SK-N-MC (cell line): ENCODE measurements around the gene SDE2.

ENCODE experiments used
- DNase-seq: peaks from one replicate; pipeline ENCODE4 v3.0.0-alpha.2; 2011; ENCODE audit warnings: low read depth, low spot score
- H3K27ac ChIP-seq: fragments of 200-600 bp; sonication (generic); 2 replicates; pipeline ENCODE4 v1.5.1; 2016; ENCODE audit warnings: mixed run types
- H3K36me3 ChIP-seq: fragments of 200-600 bp; sonication (generic); 2 replicates; pipeline ENCODE4 v1.6.1; 2017; ENCODE audit warnings: antibody characterized with exemption, low read length, mixed read lengths; ENCODE audit not compliant: insufficient read depth
- H3K4me3 ChIP-seq: fragments of 200-600 bp; sonication (generic); 2 replicates; pipeline ENCODE4 v1.5.1; 2016
- H3K9ac ChIP-seq: fragments of 200-600 bp; sonication (generic); 2 replicates; pipeline ENCODE4 v1.8.0; 2017; ENCODE audit warnings: mixed run types, mixed read lengths; ENCODE audit not compliant: insufficient read length
- H3K9me3 ChIP-seq: fragments of 200-600 bp; sonication (generic); 2 replicates; pipeline ENCODE4 v1.6.1; 2017; ENCODE audit warnings: low read depth, mild to moderate bottlenecking, antibody characterized with exemption, low read length, moderate library complexity, mixed read lengths
- EZH2 ChIP-seq: fragments of 200-600 bp; sonication (generic); IDR thresholded peaks from one replicate; pipeline ENCODE4 v1.6.1; 2017; ENCODE audit warnings: antibody characterized with exemption
- FOXP2 ChIP-seq: optimal IDR thresholded peaks from 2 replicates; pipeline ENCODE3; 2011; ENCODE audit warnings: mild to moderate bottlenecking, moderate library complexity; ENCODE audit not compliant: insufficient read depth; ENCODE audit errors: extremely low read length, control extremely low read depth
- POLR2AphosphoS5 ChIP-seq: IDR thresholded peaks from 2 replicates; pipeline ENCODE4 v1.6.1; 2012; ENCODE audit warnings: mild to moderate bottlenecking, low read depth, low read length, borderline replicate concordance

Gene SDE2

DNA sequence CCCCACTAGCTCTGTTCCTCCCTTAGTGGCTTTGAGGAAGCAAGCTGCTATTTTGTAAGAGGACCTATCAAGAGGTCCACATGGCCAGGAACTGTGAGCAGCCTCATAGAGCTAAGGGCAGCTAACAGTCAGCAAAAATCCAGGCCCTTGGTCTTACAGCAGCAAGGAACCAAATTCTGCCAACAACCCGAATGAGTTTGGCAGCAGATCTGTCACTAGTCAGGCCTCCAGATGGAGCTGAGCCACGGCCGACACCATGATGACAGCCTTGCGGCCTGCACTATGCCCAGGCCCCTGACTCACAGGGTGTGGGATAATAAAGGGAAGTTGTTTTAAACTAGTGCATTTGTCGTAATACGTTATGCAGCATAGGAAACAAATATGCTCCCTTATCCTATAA lies 35.3 kb upstream of the SDE2 start:
- Histone ChIP-seq H3K9me3 (no peaks in the 10 kb centered on the region), H3K9ac (no peak overlapping the region), H3K36me3 (no peaks in the 10 kb centered on the region), H3K4me3 (no peak overlapping the region), H3K27ac (no peak overlapping the region)
- TF ChIP-seq FOXP2 (no peak), EZH2 (no peak), POLR2AphosphoS5 (no peak)
- DNase-seq = no peak

DNA sequence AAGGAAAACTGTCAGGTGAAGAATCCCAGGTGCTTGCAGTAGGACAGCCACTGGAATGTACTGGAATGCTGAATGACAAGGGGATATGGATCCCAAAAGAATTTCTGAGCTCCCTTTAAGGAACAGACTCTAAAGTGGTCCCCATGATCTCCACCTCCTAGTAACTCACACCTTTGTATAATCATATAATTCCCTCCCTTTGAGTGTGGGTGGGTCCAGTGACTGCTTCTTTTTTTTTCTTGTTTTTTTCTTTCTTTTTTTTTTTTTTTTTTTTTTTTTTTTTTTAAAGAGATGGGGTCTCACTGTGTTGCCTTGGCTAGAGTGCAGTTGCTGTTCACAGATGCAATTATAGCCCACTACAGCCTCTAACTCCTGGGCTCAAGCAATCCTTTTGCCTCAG lies 34.8 kb upstream of the SDE2 start:
- no peak for DNase-seq
- H3K9ac ChIP-seq = no peak overlapping the region

DNA sequence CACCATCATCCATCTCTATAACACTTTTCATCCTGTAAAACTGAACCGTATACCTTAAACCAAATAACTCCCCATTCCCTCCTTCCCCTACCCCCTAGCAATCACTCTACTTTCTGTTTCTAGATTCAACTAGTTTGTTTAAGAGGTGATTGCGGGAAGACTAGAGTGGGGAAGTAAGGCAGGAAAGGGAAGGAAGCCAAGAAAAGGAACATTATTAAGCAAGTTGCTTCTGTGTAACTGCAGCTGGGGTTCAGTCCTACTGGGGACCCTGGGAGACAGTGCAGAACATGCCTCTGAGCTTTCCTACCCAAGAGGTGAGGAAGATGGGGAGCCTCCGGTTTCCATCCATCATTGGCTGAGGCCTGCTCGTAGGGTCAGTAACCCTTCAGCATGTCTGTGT lies 34.4 kb upstream of the SDE2 start:
- no peak overlapping the region for H3K27ac ChIP-seq
- TF ChIP-seq POLR2AphosphoS5 (no peak), FOXP2 (no peak), EZH2 (no peak)
- no peak overlapping the region for H3K9ac ChIP-seq
- H3K9me3 ChIP-seq = no peaks in the 10 kb centered on the region
- no peaks in the 10 kb centered on the region for H3K36me3 ChIP-seq
- DNase-seq = no peak
- H3K4me3 ChIP-seq = no peak overlapping the region

More for the DNA sequence above, 34.8 kb upstream of the SDE2 start:
- no peak for TF ChIP-seq POLR2AphosphoS5
- no peak for TF ChIP-seq EZH2
- H3K4me3 ChIP-seq = no peak overlapping the region
- no peaks in the 10 kb centered on the region for H3K9me3 ChIP-seq
- no peak overlapping the region for H3K27ac ChIP-seq
- H3K36me3 ChIP-seq = no peaks in the 10 kb centered on the region

DNA sequence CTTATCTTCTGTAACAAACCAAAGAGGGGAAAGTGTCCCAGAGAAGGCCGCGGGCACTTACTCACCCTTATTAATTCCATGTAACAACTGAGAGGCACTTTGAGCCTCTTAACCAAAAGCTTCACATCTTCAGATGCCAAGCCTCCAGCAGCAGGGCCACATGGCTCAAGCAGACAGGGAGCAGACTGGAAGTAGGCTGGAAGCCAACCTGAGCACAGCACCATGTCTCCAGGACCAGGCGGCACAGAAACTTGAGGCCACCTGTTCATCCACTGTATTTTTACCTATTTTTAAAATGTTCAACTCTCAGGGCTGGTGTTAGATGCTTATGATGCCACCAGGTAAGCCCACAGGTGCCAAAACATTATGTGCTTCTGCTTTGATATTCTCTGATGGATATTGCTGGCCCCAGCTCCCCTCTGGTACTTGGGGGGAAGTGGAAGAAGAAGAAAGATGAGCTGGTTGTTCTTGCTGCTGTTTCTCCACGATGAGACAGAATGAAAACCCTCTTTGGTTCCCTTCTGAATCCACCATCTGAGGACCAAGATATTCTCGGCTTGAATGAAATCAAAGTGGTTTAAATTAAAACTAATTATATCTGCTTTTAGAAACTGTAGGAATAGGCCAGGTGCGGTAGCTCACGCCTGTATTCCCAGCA lies 30.6 kb upstream of the SDE2 start:
- no peak overlapping the region for H3K27ac ChIP-seq
- DNase-seq = no peak

DNA sequence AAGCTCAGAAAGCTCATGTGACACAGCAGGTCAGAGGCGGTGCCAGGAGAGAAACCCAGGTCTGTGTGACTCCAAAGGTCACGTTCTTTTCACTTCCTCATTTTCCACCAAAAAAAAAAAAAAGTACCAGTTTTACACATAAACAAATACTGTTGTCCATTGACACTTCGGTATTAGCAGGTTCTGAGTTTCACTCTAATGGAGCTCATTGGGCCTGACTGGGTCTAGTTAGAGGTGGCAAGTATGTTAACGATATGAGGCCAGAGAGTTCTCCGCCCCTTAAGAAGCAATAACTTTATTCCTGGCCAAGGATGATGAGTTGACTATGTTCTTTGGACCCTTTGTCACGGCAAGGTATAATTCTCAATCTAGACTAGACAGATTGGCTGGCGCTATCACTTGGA lies 30.0 kb upstream of the SDE2 start:
- no peak overlapping the region for H3K27ac ChIP-seq
- no peak for DNase-seq
- H3K9me3 ChIP-seq = no peaks in the 10 kb centered on the region
- H3K36me3 ChIP-seq = no peaks in the 10 kb centered on the region
- TF ChIP-seq EZH2 (no peak), FOXP2 (no peak), POLR2AphosphoS5 (no peak)
- H3K4me3 ChIP-seq = no peak overlapping the region
- H3K9ac ChIP-seq = no peak overlapping the region

More for the DNA sequence above, 30.6 kb upstream of the SDE2 start:
- TF ChIP-seq EZH2 (no peak), POLR2AphosphoS5 (no peak), FOXP2 (no peak)
- H3K4me3 ChIP-seq = no peak overlapping the region
- H3K36me3 ChIP-seq = no peaks in the 10 kb centered on the region
- no peak overlapping the region for H3K9ac ChIP-seq
- no peaks in the 10 kb centered on the region for H3K9me3 ChIP-seq

DNA sequence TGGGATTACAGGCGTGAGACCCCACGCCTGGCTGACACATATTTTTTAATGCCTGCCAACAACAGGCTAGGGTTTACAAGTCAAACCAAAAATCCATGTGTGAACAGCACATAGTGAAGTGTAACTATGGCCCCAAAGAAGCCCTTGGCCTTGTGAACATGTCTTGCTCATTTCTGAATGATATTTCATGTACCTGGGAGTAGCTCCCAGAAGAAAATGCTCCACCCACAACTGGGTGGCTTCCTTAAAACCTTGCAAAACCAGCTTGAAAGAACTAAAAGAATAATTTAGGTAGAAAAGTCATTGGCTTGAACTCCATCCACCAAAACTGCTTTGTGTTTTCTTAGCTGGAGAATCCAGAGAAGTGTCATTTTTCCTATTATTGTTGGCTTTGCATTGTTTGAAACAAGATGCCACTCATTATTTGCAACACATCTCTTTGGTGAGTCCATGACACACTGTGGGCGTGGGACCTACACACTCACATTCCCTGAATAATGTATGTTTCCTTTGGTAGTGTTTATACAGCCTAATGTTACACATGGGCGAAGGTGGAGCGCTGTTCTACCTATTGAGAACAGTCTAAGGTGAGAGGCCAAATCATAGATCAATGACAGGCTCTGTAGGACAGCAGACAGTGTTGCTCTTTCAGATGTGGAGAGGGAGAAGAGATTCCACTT lies 28.5 kb upstream of the SDE2 start:
- Histone ChIP-seq H3K9me3 (no peaks in the 10 kb centered on the region), H3K4me3 (no peak overlapping the region), H3K36me3 (no peaks in the 10 kb centered on the region), H3K9ac (no peak overlapping the region), H3K27ac (no peak overlapping the region)
- no peak for DNase-seq
- TF ChIP-seq POLR2AphosphoS5 = no peak
- TF ChIP-seq EZH2 = no peak
- no peak for TF ChIP-seq FOXP2

DNA sequence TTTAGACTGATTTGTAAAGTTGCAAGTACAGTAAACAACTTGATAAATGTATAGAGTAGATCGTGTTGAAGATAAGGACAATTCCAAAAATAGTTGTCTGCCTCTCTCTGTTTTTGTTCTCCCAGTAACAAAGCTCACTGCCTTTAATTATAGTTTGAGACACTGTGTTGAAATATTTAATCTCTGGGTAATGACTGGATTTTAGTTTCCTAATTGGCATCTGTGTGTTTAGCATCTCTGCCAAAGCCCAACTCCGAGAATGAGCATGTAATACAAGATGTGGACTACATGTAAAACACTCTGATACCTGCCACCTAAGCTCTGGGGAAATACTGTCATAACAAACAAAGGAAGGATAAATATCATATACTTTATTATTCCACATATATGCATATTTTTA lies 27.7 kb upstream of the SDE2 start:
- Histone ChIP-seq H3K27ac (no peak overlapping the region), H3K9me3 (no peaks in the 10 kb centered on the region), H3K36me3 (no peaks in the 10 kb centered on the region), H3K4me3 (no peak overlapping the region), H3K9ac (no peak overlapping the region)
- no peak for DNase-seq
- TF ChIP-seq FOXP2 (no peak), POLR2AphosphoS5 (no peak), EZH2 (no peak)

DNA sequence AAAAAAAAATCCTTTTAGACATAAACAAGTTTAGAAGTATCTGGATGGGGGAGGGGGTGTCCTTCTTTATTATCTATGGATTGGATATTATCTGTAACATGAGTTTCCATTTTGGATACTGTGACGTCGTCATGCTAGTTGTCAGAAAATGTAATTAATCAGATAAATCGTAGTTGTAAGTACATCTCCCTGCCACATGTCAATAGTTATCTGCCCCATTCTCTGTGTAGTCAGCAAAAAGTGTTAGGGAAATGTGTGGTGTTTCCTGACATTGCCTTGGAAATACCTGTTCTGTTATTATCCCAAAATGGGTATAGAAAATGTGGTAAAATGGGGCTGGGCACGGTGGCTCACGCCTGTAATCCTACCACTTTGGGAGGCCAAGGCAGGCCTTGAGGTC lies 24.6 kb upstream of the SDE2 start:
- Histone ChIP-seq H3K27ac (no peak overlapping the region), H3K9me3 (no peaks in the 10 kb centered on the region), H3K36me3 (no peaks in the 10 kb centered on the region), H3K9ac (no peak overlapping the region), H3K4me3 (no peak overlapping the region)
- TF ChIP-seq POLR2AphosphoS5 = no peak
- TF ChIP-seq FOXP2 = no peak
- TF ChIP-seq EZH2 = no peak
- no peak for DNase-seq
